Measurements from ENCODE around the gene ZNF782. TPM values are rescaled to one million over a fixed set of nuclear protein-coding genes. Genes with fewer than 3 reads are reported as not detected.
A peak's percentile ranks its signal among the peaks of the same experiment; 100 is the strongest.
"Not testable (repeated sequence)": the region's sequence is repeated elsewhere in the genome, so short reads cannot be mapped to it uniquely, and the experiment has no call there.

ZNF782 gene
- 7.2 and 9.3 TPM in 2 replicates for total RNA-seq (2014; rRNA removed; shearing (Covaris generic))

GRCh38 chr9:96853781-96854650, at the start of gene ZNF782:
Gene ZNF782 (minus strand): TSS chr9:96854514. CDS start chr9:96851961, 2,553 bp downstream.
- DNase-seq, result peak; percentile 97 to 99
- peak within 1 kb of the TSS; percentile 42 for H3K27ac ChIP-seq
- H3K4me1 ChIP-seq, result peaks cover 9% of the 10 kb centered on the region; the same call in 1 of the 2 replicates

GRCh38 chr9:96900010-96900409, 45.7 kb upstream of the ZNF782 start:
- not testable (repeated sequence) for H3K9me3 ChIP-seq (replicated peaks); DNase-seq; H3K27me3 ChIP-seq; H3K27ac ChIP-seq; H3K36me3 ChIP-seq; H3K4me3 ChIP-seq; H3K4me1 ChIP-seq

More at GRCh38 chr9:96853781-96854650, at the start of gene ZNF782:
- Histone ChIP-seq H3K27me3 (no peaks in the 10 kb centered on the region), H3K9me3 (replicated peaks) (no peaks in the 10 kb centered on the region; the same call in 1 of the 2 replicates), H3K4me3 (peak within 1 kb of the TSS; percentile 85), H3K36me3 (peaks cover 3% of the 10 kb centered on the region; the same call in 1 of the 2 replicates)

GRCh38 chr9:96892131-96892530, 37.8 kb upstream of the ZNF782 start:
- no peaks in the 10 kb centered on the region for H3K4me1 ChIP-seq
- no peaks in the 10 kb centered on the region for H3K9me3 ChIP-seq (replicated peaks)
- no peaks in the 10 kb centered on the region for H3K36me3 ChIP-seq
- no peak overlapping the region for H3K4me3 ChIP-seq
- no peaks in the 10 kb centered on the region for H3K27me3 ChIP-seq
- DNase-seq, result no peak
- no peak overlapping the region for H3K27ac ChIP-seq

GRCh38 chr9:96888591-96888990, 34.3 kb upstream of the ZNF782 start:
- Histone ChIP-seq H3K4me3 (no peak overlapping the region), H3K27me3 (no peaks in the 10 kb centered on the region), H3K36me3 (no peaks in the 10 kb centered on the region), H3K4me1 (no peaks in the 10 kb centered on the region), H3K27ac (no peak overlapping the region), H3K9me3 (replicated peaks) (no peaks in the 10 kb centered on the region)
- no peak for DNase-seq

- Histone ChIP-seq H3K27me3 (no peaks in the 10 kb centered on the region), H3K27ac (no peak overlapping the region), H3K36me3 (no peaks in the 10 kb centered on the region), H3K4me1 (no peaks in the 10 kb centered on the region), H3K4me3 (no peak overlapping the region), H3K9me3 (replicated peaks) (no peaks in the 10 kb centered on the region)
- DNase-seq, result no peak
These were observed 31.1 kb upstream of the ZNF782 start for GRCh38 chr9:96885424-96885823.

GRCh38 chr9:96884443-96884842, 30.1 kb upstream of the ZNF782 start:
- H3K27ac ChIP-seq, result no peak overlapping the region
- H3K36me3 ChIP-seq, result no peaks in the 10 kb centered on the region
- H3K4me1 ChIP-seq, result no peaks in the 10 kb centered on the region
- H3K9me3 ChIP-seq (replicated peaks), result no peaks in the 10 kb centered on the region
- no peaks in the 10 kb centered on the region for H3K27me3 ChIP-seq
- H3K4me3 ChIP-seq, result no peak overlapping the region
- DNase-seq, result no peak

GRCh38 chr9:96883922-96884321, 29.6 kb upstream of the ZNF782 start:
- Histone ChIP-seq H3K36me3 (no peaks in the 10 kb centered on the region), H3K27ac (no peak overlapping the region), H3K4me1 (no peaks in the 10 kb centered on the region), H3K27me3 (no peaks in the 10 kb centered on the region), H3K9me3 (replicated peaks) (no peaks in the 10 kb centered on the region), H3K4me3 (no peak overlapping the region)
- DNase-seq, result no peak

- H3K9me3 ChIP-seq (replicated peaks), result no peaks in the 10 kb centered on the region
- no peak for DNase-seq
- no peaks in the 10 kb centered on the region for H3K36me3 ChIP-seq
- no peaks in the 10 kb centered on the region for H3K27me3 ChIP-seq
- H3K4me3 ChIP-seq, result no peak overlapping the region
- peaks cover 11% of the 10 kb centered on the region for H3K4me1 ChIP-seq
- H3K27ac ChIP-seq, result no peak overlapping the region
These were observed 23.0 kb upstream of the ZNF782 start for GRCh38 chr9:96877269-96877668.

GRCh38 chr9:96875461-96876142, 21.3 kb upstream of the ZNF782 start:
- Histone ChIP-seq H3K27ac (peak overlapping the region; percentile 37), H3K4me3 (peak overlapping the region; percentile 62), H3K36me3 (no peaks in the 10 kb centered on the region), H3K9me3 (replicated peaks) (no peaks in the 10 kb centered on the region), H3K27me3 (no peaks in the 10 kb centered on the region), H3K4me1 (peaks cover 11% of the 10 kb centered on the region)
- DNase-seq, result peak; percentile 90 to 97

GRCh38 chr9:96874947-96875460, 20.7 kb upstream of the ZNF782 start:
- Histone ChIP-seq H3K36me3 (no peaks in the 10 kb centered on the region), H3K4me3 (peak overlapping the region; percentile 62), H3K27ac (peak overlapping the region; percentile 37), H3K27me3 (no peaks in the 10 kb centered on the region), H3K4me1 (peaks cover 11% of the 10 kb centered on the region), H3K9me3 (replicated peaks) (no peaks in the 10 kb centered on the region)
- DNase-seq, result peak in 1 of 2 experiments; percentile 52

- Histone ChIP-seq H3K4me1 (peaks cover 11% of the 10 kb centered on the region), H3K27me3 (no peaks in the 10 kb centered on the region), H3K9me3 (replicated peaks) (no peaks in the 10 kb centered on the region), H3K4me3 (no peak overlapping the region), H3K36me3 (no peaks in the 10 kb centered on the region), H3K27ac (no peak overlapping the region)
- peak in 1 of 2 experiments; percentile 23 for DNase-seq
These were observed 20.0 kb upstream of the ZNF782 start for GRCh38 chr9:96874201-96874785.

GRCh38 chr9:96871176-96871575, 16.9 kb upstream of the ZNF782 start:
- Histone ChIP-seq H3K27ac (no peak overlapping the region), H3K4me3 (no peak overlapping the region), H3K9me3 (replicated peaks) (no peaks in the 10 kb centered on the region), H3K27me3 (no peaks in the 10 kb centered on the region), H3K4me1 (peaks cover 11% of the 10 kb centered on the region), H3K36me3 (no peaks in the 10 kb centered on the region)
- no peak for DNase-seq

- no peaks in the 10 kb centered on the region for H3K4me1 ChIP-seq
- DNase-seq, result no peak
- H3K9me3 ChIP-seq (replicated peaks), result peaks cover 3% of the 10 kb centered on the region; the same call in 1 of the 2 replicates
- no peaks in the 10 kb centered on the region for H3K27me3 ChIP-seq
- H3K27ac ChIP-seq, result no peak overlapping the region
- H3K4me3 ChIP-seq, result no peak overlapping the region
- H3K36me3 ChIP-seq, result no peaks in the 10 kb centered on the region
These were observed 14.4 kb upstream of the ZNF782 start for GRCh38 chr9:96868709-96869108.

GRCh38 chr9:96867079-96867804, 12.9 kb upstream of the ZNF782 start:
- DNase-seq, result no peak
- Histone ChIP-seq H3K27me3 (no peaks in the 10 kb centered on the region), H3K36me3 (no peaks in the 10 kb centered on the region), H3K4me3 (no peak overlapping the region), H3K4me1 (no peaks in the 10 kb centered on the region), H3K9me3 (replicated peaks) (peaks cover 3% of the 10 kb centered on the region; the same call in 1 of the 2 replicates), H3K27ac (no peak overlapping the region)

Data from SJCRH30 (cell line).